GM21390 (cell line): ENCODE measurements around the gene MB21D2.
"Not testable (repeated sequence)": the region's sequence is repeated elsewhere in the genome, so short reads cannot be mapped to it uniquely, and the experiment has no call there.

Source experiments
- ATAC-seq: cut with Tn5 transposase; IDR thresholded peaks from one replicate; pipeline ENCODE4 v1.9.1; 2021; ENCODE audit not compliant: unreplicated experiment

MB21D2 gene

DNA sequence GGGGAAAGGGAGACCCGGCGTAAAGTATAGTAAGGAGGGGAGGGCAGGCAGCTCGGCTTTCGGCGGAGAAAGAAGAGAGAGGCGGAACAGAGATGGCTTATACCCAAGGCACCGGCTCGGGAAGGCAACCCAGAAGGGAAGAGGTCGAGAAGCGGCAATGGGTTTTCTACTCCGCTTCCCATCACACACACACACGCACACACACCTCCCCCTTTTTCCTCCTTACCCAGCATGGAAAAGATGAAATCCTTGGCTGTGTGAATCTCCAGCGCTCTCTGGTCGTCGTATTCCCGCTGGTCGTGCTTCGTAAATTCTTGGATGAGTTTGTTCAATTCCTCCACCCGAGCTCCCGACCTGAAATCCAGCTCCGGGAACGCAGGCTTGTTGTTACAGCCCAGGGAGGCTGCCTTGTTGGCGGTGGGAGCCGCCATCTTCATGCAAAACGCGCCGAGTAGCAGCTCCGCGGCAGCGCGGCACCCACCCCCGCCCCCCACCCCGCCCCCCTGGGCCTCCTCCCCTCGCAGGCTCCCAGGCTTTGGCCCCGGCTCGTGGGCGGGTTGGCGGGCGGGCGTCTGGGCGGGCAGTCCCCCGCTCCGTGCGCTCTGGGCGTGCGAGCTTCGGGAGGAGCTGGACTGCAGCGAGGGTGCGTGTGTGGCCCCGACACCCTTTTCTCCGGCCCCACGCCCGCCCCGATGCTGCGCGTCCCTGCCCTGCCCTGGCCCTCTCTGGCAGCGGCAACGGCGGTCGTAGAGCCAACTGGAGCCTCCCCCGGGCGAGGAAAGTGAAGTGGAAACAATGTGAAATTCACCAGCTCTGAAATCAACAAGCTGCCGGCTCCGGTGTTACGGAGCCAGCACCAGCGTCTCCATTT lies at the start of gene MB21D2:
Gene MB21D2 (minus strand): TSS at position 453 of the 871 bp plus-strand sequence. CDS start 16 bp downstream, at position 437.
- peak; percentile 64 for ATAC-seq

DNA sequence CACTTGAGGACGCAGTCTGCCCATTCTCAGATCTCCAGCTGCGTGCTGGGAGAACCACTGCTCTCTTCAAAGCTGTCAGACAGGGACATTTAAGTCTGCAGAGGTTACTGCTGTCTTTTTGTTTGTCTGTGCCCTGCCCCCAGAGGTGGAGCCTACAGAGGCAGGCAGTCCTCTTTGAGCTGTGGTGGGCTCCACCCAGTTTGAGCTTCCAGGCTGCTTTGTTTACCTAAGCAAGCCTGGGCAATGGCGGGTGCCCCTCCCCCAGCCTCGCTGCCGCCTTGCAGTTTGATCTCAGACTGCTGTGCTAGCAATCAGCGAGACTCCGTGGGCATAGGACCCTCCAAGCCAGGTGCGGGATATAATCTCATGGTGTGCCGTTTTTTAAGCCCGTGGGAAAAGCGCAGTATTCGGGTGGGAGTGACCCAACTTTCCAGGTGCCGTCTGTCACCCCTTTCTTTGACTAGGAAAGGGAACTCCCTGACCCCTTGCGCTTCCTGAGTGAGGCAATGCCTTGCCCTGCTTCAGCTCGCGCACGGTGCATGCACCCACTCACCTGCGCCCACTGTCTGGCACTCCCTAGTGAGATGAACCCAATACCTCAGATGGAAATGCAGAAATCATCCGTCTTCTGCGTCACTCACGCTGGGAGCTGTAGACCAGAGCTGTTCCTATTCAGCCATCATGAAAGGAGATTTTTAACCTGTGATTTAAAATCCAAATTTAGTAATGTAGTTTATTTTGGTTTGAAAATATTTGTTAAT lies 47.5 kb upstream of the MB21D2 start:
- ATAC-seq: not testable (repeated sequence)

- no peak for ATAC-seq
Observed at GRCh38 chr3:192959773-192960172, 42.1 kb upstream of the MB21D2 start.

- ATAC-seq: no peak
Observed at GRCh38 chr3:192958219-192958872, 40.7 kb upstream of the MB21D2 start.

DNA sequence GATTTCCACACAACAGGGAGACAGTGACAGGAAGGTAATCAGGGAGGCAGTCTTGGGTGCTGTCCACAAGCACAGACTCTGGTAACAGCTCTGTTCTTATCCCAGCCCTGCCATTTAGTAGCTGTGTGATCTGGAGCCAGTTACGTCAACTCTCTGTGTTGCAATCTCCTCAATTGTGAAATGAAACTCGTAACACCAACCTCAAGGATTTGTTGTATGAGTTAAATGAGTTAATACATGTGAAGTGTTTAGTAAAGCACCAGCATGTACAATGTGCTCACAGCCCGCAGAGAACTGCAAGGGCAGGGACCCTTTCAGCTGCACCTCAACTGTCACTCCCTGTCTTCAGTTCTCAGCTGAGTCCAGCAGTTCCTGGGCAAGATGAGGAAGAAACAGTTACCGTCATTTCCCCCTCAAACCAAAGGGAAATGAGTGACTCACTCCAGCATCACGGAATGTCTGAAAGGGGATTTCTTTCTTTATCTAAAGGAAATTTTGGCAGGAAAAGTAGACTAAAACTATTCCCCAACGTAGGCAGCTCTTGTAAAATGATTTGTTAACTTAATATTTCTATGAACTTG lies 39.9 kb upstream of the MB21D2 start:
- no peak for ATAC-seq

DNA sequence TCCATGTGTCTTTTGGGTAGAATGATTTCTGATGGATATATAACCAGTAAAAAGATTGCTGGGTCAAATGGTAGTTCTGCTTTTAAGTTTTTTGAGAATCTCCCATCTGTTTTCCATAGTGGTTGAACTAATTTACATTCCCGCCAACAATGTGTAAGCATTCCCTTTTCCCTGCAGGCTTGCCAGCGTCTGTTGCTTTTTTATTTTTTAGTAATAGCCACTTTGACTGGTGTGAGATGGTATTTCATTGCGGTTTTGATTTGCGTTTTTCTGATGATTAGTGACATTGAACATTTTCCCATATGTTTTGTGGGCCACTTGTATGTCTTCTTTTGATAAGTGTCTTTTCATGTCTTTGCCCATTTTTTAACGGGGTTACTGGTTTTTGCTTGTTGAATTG lies 36.3 kb upstream of the MB21D2 start:
- ATAC-seq: no peak

DNA sequence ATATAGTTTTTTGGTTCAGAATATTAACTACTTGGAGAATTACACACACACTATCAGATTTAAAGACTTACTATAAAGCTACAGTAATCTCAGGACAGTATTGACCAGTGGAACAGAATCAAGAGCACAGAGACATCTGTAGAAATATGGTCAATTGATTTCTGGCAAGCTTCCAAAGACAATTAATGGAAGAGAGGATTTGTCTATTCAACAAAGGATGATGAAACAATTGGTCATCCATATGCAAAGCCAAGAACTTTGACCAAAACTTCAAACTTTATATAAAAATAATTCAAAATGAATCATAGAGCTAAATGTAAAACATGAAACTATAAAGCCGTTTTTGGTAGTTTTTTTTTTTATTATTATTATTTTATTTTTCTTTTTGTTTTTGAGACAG lies 29.8 kb upstream of the MB21D2 start:
- ATAC-seq: no peak

DNA sequence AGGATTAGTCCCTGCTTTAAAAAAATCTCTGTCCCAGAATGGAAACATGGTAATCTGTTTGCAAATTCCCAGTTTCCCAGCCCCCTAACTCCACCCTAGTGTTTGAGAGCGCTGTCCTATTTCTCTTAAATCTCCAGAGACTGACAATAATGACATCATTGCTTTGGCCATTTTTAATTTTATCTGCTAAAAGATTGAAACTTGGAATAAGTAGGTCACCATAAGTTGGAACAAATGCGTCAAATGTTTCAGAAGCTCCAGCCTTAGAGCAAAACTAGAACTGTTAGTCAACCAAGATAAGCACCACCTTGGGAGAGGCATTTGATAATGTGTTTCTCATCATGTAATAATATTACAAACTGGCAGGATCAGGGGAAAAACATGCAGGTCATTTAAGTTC lies 25.7 kb upstream of the MB21D2 start:
- no peak for ATAC-seq

- no peak for ATAC-seq
Observed at GRCh38 chr3:192942625-192943024, 25.0 kb upstream of the MB21D2 start.

GRCh38 chr3:192940129-192940528 lies 22.5 kb upstream of the MB21D2 start:
- ATAC-seq: no peak

DNA sequence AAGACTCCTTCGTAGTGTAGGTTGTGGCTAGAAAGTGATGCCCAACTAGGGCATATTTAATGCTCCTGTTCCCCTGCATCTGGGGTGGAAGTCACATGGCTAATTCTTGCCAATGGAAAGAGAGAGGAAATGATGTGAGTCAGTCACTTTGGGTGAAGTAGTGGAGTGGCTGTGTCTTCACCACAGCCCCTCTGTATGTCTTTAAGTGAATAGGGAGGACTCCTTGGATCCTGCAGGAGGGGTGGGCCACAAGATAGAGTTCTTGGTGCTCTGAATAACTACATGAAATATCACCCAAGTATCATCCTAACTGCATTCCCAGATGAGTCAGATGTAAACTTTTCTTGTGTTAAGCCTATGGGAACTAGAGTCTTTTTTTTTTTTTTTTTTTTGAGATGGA lies 17.8 kb upstream of the MB21D2 start:
- no peak for ATAC-seq

DNA sequence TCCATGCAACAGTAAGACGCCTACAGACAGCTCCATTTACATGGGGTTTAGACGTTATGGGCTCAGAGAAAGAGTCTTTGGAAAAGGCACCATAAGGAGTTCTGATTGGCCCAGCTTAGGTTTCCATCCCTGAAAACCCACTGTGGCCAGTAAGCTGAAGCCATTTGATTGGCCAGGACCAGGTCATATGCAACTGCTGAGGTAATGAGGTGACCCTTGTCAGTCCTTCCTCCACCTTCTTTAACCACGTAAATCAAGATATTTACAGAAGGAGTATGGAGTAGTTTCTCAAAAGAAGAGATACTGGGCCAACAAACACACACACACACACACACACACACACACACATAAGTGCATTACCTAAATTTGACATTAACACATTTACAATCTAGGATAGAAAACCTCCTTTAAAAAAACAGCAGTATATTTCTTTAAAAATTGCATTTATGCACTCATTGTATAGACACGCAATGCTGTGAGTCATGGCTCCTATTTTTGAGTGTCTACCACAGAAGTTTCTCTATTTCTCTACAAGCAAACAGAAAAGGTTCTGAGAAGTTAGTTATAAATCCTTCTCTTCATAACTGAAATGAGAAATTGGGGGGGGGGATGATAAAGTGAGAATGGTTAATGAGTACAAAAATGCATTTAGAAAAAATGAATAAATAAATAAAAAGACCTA lies 16.3 kb upstream of the MB21D2 start:
- no peak for ATAC-seq

- no peak for ATAC-seq
Observed at GRCh38 chr3:192933259-192933658, 15.6 kb upstream of the MB21D2 start.

- ATAC-seq: peak; percentile 58
Observed at GRCh38 chr3:192931825-192932224, 14.2 kb upstream of the MB21D2 start.

DNA sequence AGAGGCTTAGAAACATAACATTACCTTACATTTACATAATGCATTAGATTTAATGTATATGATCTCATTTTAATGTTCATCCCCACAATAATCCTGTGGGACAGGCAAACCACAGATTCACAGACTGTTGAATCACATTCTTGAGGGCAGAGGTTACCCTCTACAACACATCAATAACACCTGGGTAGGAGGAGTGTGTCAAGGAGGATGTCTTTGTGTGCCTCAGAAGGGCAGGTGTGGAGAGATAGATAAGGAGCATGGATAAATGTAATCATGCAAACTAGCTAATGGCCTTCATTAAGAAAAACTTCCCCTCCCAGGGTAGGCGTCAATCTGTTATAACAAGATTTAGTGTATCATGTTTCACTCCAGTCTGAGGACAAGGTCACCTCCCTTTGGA lies 12.9 kb upstream of the MB21D2 start:
- no peak for ATAC-seq

DNA sequence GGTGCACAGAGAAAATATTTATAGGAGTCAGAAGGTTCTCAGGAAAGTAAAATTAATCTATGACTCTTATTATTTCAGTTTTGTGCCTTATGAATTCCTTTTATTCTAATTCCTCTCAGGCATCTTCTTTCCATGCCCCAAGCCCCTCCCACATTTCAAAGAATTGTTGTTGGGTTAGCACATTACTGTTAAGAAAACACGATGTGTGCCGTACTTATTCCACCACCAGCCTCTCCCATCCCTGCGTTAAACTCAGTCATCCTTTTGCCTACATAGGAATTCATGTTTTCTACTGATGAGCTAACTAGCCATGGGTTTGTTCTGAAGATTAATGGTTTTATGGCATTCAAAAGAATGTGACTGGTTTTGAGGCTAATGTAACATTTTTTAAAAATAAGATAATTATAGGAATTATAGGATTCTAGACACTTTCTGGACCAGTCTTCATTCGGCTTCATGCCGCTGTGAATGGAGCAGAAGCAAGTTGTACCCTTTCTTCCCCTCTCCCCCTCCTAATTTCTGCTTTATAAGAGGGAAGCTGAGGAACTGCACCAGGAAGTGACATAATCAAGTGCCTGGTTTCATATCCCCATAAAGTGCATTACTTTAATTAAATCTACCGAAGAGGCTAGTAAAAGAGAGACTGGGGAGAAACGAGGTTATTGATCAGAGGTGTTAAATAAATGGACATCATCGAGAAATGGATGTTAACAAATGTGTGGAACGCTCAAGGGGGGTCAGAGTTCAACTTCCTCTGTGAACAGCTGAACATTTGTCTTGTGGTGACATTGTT lies 12.3 kb upstream of the MB21D2 start:
- no peak for ATAC-seq

DNA sequence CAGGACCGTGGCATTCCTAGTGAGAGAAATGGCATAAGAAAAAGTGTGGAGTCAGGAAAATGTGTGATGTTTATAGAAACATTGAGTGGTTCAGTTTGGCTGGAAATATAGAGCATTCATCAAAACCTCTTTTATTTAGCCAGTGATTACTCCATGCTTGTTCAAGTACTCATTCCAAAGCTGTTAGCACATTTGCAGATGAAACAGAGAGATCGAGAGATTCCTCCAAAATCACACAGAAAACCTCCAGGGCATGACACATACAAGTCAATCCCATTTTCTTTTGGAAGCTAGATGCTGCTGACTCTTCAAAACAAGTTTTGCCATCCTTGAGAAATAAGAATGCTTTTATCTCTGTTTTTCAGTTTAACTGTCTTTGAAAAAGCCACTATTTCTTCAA lies 11.5 kb upstream of the MB21D2 start:
- ATAC-seq: no peak

DNA sequence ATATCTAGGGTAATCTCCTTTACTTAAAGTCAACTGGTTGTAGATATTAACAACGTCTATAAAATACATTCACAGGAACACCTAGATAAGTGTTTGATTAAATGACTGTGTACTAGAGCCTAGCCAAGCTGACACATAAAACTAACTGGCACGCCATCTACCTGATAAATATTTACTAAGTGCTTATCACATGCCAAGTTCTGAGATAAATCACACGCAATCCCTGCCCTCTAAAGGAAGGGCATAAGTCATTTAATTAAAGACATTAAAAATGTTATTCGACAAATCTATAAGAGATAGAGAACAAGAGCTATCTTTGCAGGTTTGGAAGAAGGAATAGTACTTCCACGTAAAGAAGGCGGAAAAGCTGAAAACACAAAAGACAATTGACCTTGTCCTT lies 11.1 kb upstream of the MB21D2 start:
- no peak for ATAC-seq

DNA sequence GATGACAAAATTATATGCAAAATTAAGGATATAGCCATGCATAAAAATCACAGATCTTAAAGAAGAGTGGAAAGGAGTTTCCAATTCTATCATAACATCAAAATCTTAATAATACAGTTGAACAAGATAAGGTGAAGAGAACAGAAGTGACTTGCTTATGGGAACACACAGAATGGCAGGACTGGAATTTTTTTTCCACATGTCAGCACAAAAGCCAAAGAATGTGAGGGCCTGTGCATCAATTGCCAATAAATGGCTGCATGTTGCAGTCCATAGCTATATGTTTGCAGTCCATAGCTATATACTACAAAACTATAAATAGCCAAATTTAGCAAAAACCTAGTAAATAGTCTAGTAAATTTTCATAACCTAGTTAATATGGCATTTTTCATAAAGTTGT lies 10.4 kb upstream of the MB21D2 start:
- no peak for ATAC-seq

- no peak for ATAC-seq
Observed at GRCh38 chr3:192927016-192927415, 9.4 kb upstream of the MB21D2 start.
